ENCODE measurements around the gene MBD3L5.

DNA sequence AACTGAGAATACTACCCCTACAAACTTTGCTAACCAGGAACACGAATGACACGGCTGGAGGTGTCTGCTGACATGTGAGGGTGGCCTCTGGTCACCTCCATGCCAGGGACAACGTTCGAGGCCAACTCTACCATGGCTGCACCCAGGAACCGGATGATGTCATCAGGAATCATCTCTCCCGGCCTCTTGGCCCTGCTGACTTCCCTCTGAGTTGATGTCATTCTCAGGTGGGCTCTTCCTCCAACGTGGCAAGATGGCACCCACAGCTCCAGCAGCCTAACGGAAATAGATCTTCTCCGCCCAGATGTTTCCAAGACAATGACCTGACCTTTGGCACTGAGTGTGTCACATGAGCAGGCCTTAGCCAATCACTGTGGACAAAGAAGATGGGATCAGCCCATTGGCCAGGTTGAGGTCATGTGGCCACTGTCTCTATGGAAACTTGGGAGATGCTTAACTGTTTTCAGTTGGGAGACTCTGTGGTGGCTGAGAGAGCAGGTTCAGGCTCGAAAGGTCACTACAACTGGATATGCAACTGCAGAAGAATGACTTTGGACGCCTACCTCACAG, 24.2 kb upstream of the MBD3L5 start:
- no peak for TF ChIP-seq CREB1 (IDR thresholded peaks at IDR 0.05; ENCODE audit: low read depth)
- no peak for TF ChIP-seq ZBTB7A (IDR thresholded peaks at IDR 0.05; ENCODE audit: low read depth)
- TF ChIP-seq FOXM1 (IDR thresholded peaks at IDR 0.05; ENCODE audit: borderline replicate concordance, low read depth) = no peak
- no peak for TF ChIP-seq RAD21 (IDR thresholded peaks at IDR 0.05; ENCODE audit: low read depth)
- TF ChIP-seq REST (IDR thresholded peaks at IDR 0.05; ENCODE audit: low read depth) = no peak
- TF ChIP-seq, protein P1, sequence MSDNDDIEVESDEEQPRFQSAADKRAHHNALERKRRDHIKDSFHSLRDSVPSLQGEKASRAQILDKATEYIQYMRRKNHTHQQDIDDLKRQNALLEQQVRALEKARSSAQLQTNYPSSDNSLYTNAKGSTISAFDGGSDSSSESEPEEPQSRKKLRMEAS (IDR thresholded peaks at IDR 0.05) = no peak
- no peak for TF ChIP-seq YY1 (IDR thresholded peaks at IDR 0.05; ENCODE audit: low read depth)
- TF ChIP-seq TAF1 (IDR thresholded peaks at IDR 0.05; ENCODE audit: low read depth) = no peak
- TF ChIP-seq, protein P2, sequence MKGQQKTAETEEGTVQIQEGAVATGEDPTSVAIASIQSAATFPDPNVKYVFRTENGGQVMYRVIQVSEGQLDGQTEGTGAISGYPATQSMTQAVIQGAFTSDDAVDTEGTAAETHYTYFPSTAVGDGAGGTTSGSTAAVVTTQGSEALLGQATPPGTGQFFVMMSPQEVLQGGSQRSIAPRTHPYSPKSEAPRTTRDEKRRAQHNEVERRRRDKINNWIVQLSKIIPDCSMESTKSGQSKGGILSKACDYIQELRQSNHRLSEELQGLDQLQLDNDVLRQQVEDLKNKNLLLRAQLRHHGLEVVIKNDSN (IDR thresholded peaks at IDR 0.05) = peak; percentile 80
- no peak for TF ChIP-seq EP300 (IDR thresholded peaks at IDR 0.05; ENCODE audit: borderline replicate concordance)
- no peak for TF ChIP-seq EGR1 (IDR thresholded peaks at IDR 0.05)
- TF ChIP-seq NFIC (IDR thresholded peaks at IDR 0.05) = no peak
